Transverse colon (tissue), 4 donors: ENCODE data around the gene GPSM3.

Experiments
- POLR2A ChIP-seq: fragments of 450-650 bp; IDR thresholded peaks from one replicate; pipeline ENCODE4 v1.6.1; 2016; ENCODE audit warnings: antibody characterized with exemption, mild to moderate bottlenecking, moderate library complexity
- POLR2AphosphoS5 ChIP-seq, 3 donors: sonication (generic); formaldehyde crosslinking; IDR thresholded peaks; one replicate each; pipeline ENCODE4 v1.6.1; 2016; ENCODE audit warnings: antibody characterized with exemption in 3 of 3
- TF ChIP-seq, protein P1 (sequence below), 5 experiments: fragments of 200-600 bp in 3 of 5; fragments of 450-650 bp in 2 of 5; sonication (generic) in 3 of 5; IDR thresholded peaks; 1 replicate in 2 of 5; 2 replicates in 3 of 5; pipeline ENCODE4 v1.5.1; 2016 to 2017; ENCODE audit warnings: antibody characterized with exemption in 5 of 5, inconsistent platforms in 3 of 5, mild to moderate bottlenecking in 2 of 5, moderate library complexity in 1 of 5

DNA sequence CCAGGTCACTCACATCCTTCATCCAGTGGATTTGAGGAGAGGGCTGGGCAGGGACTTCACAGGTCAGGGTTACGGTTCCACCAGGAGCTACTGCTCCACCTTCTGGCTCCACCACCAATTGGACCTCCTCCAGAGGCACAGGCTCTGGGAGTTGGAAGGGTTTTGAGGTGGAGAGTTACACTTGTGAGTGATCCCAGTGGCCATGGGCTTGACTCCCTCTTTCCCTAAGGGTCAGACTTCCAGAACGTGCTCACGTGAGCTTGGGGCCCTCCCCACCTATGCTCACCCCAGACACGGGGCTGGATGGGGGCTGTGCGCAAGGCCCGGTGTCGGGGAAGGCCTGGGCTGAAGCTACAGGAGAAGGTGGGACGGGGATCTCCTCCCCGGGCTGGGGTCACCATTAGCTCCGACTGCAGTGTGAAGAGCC lies 9.9 kb downstream of the GPSM3 start:
- TF ChIP-seq, protein P1, sequence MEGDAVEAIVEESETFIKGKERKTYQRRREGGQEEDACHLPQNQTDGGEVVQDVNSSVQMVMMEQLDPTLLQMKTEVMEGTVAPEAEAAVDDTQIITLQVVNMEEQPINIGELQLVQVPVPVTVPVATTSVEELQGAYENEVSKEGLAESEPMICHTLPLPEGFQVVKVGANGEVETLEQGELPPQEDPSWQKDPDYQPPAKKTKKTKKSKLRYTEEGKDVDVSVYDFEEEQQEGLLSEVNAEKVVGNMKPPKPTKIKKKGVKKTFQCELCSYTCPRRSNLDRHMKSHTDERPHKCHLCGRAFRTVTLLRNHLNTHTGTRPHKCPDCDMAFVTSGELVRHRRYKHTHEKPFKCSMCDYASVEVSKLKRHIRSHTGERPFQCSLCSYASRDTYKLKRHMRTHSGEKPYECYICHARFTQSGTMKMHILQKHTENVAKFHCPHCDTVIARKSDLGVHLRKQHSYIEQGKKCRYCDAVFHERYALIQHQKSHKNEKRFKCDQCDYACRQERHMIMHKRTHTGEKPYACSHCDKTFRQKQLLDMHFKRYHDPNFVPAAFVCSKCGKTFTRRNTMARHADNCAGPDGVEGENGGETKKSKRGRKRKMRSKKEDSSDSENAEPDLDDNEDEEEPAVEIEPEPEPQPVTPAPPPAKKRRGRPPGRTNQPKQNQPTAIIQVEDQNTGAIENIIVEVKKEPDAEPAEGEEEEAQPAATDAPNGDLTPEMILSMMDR (IDR thresholded peaks at IDR 0.05): no peak
- no peak for TF ChIP-seq POLR2A
- no peak for TF ChIP-seq POLR2AphosphoS5 (IDR thresholded peaks at IDR 0.05)
